HG03108 (cell line): ENCODE results near the gene CACNA2D4.

Source experiments
- ATAC-seq: cut with Tn5 transposase; IDR thresholded peaks from one replicate; pipeline ENCODE4 v1.9.1; 2021; ENCODE audit warnings: moderate library complexity; ENCODE audit not compliant: unreplicated experiment

CACNA2D4 gene

DNA sequence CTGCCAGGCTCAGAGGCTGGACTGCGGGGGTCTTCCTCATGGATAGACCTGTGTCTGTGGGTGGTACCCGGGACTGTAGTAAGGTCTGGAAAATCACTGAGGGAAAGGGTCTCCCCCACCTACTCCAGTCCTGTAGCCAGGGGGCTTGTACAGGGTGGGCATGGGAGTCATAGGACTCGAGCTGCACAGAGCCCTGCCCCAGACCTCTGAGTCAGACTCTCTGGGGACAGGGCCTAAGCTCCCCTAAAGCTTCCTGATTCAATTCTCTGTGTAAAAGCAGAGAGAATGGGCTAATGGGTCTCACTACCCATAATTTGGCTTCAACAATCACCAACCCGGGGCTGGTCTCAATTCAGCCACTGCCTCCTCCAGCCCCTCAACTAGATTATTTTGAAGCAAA, 71.0 kb downstream of the CACNA2D4 start:
- ATAC-seq = no peak

DNA sequence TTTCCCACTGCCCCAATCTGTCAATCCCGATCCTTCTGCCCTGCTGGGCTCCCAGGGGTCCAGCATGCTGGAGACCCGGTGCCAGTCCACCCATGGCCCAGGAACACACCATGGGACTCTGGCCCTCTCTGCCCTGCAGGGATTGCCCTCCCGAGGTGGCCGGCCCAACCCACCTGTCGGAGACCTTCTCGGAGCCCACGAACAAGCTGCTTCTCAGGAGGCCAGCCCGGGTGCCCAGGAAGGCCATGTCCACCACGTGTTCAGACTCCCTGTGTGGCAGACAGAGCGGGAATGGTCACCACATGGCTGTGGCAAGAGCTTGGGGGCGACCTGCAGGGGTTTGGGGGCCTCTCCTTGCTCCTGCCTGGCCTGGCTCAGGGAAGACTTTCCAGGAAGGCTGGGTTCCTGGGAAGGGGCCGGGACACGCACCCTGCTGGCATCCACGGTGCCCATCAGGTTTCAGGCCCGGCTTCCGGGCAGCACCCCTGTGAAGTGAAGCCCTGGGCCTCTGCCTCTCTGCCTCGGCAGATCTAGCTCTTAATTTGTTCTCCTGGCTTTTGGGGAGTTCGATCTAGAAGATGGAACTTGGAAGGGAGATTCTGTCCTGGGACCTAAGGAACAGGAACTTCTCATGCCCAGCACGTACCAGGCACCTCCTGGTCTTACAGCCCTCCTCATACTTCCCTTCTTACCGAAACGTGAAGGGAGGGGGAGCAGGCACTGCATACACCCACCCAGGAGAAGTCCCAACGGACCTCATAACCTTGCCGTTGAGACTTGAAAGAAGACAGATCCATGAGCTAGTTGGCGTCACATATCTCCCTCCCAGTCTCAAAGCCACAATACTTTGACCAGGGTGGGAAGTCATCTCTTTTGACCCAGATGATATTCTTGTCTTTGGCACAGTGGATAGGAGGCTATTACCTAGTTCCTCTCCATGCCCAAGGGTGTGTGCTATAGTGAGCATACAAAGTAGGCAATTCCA, 71.7 kb downstream of the CACNA2D4 start:
- ATAC-seq = no peak

DNA sequence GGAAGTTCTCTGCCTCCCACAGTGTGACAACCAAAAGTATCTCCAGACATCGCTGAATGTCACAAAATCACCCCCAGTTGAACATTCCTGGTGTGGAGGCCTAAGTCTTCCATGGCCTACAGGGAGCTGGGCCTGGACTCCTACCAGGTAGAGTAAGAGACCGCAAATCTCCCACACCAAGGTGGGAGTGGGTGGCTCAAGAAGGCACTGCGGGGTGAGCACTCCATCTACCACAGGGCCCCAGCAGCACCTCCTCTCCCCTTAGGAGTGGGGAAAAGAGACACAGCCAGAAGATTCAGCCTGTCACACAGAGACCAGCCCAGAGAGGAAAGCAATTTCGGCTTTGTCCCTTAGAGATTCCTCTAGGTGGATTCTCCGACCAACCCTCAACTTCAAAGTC, 72.6 kb downstream of the CACNA2D4 start:
- no peak for ATAC-seq

DNA sequence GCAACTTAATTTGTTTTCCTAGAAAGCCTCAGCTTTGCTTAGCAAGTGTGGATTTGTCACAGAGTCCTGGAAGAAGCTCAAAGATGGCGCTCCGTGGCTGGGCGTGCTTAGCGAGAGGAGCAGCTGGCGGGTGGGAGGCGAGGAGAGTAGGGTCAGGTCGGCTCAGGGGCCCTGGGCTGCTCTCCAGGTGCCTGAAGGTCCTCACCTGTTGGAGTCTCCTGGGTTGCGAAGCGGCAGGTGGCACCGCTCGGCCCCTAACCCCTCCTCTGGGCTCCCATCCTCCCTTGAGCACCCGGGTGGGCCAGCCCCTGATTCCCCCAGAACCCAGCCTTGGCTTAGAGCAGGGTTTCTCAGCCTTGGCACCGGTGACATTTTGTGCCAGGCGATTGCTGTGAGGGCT, 73.0 kb downstream of the CACNA2D4 start:
- no peak for ATAC-seq

DNA sequence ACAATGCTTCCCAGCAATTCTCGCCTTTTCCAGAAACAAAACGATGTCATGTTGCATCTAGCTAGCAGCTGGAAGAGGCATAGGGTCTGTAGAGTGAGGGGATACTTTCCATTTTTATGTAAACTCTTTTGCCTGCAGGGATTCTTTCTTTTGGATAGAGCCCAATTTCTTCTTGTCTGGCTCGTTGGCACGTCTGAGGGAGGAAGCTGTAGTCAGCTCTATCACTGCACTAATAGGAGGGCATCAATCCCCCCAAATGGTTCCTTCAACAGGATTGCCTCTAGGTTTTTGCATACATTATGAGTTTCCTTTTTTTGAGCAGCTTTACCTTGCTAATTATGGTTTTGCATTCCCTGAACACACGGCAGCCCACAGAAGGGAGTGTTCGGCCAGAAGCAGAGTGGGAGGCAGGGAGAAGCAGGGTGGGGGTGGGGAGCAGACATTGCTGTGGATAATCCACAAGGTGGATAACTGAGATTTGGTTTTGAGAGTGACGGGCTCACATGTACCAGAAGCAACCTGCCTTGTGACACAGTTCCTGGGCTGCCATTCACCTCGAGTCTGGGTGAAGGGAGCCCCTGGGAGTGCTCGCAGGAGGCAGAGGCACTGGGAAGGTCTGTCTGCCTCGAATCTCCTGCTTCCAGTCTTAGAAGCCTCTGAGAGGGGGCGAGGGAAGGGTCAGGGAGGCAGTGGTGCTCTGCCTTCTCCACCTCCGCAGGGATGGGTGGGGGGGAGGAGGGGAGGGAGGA, 73.6 kb downstream of the CACNA2D4 start:
- ATAC-seq = no peak

DNA sequence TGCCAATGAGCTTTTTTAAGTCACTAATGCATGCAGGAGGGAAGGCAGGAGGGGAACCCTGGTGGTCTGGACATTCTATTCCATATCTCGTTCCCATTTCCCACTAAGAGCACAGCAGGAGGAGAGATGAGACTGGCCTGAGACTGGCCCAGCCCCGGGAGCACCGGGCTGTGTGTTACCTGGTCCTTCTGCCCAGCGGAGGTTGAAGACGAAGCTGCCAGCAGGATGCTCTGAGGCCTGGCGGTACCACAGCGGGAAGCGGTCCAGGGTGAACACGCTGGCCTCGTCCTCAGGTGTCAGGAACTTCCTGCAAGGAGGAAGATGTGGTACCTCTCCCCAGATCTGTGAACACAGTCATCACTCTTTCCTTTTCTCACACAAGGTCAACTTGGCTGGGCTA, 74.2 kb downstream of the CACNA2D4 start:
- ATAC-seq = no peak

DNA sequence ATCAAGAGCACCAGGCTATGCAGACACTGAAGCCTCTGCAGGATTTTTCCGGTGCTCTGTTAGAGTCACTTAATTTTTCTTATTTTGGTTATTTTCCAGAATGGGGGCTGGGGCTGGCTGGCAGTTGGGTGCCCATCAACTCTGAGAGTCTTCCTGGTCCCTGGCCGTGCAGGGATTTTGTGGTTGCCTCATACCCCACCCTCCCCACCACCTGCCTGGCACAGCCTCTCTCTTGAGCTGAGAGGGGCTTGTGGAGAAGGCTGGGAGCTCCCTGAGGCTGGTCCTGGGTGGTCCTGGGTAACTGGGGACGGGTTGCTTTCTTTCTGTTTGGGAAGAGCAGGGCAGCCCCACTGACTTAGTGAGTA, 74.8 kb downstream of the CACNA2D4 start:
- ATAC-seq = no peak

DNA sequence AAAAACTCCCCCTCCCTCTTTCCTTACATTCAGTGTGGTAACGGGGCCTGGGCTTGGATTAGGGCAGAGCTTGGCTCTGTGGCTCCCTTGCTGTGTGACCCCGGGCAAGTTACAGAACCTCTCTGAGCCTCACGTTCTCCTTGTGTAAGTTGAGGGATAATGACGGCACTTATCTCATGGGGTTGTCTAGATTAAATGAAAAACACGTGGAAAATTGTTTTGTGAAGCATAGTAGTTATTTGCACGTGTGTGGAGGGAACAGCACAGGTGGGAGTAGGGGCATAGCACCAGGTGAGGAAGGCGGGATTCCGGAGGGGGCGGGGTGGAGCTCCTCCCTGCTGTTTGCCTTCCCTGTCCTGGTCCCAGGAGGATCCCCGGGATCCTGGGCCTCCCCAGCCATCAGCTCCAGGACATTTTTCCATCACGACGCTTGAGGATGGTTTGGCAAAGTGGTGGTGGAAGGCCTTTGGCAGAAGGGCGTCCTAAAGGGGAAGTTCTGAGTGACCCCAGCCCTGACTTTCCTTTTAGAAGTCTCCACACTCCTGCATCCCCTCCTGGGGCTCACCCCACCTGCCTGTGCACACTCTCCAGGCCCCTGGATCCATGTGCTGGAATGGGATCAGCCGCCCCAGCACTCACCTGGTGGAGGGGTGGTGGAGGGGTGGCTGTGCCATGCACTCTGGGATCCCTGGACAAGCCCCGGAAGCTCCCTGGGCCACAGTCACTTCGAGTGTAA, 75.4 kb downstream of the CACNA2D4 start:
- no peak for ATAC-seq

DNA sequence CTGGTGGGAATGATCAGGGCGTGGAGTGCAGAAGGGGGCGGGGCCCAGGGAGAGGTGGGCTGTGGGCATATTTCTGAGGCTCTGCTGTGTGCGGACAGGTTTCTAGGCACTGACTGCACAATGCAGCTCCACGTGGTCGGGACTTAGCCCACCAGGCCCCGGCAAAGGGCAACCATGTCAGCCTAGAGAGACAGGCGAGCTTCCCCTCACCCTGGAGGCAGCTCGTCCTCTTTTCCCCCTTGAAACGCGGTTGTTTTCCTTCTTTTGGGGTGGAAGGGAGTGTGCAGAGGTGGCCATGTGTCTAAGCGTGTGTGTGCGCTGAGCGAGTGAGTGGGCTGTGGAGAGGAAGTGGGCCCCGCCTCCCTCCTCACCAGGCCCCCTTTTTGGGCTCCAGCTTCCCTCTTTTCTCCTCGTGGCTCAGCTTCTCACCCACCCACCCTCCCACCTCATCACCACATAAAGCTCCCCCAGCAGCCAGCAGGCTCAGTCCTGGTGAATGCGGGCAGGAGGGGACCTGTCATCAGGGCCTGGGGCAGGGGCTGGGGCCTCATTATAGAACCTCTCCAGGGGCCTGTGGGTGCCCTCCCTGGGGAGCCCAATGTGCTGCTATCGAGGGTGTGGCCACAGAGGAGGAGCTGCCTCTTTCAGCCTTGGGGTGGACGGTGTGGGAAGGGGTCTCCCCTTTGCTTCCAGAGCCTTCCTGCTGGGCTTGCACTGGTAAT, 76.1 kb downstream of the CACNA2D4 start:
- no peak for ATAC-seq

DNA sequence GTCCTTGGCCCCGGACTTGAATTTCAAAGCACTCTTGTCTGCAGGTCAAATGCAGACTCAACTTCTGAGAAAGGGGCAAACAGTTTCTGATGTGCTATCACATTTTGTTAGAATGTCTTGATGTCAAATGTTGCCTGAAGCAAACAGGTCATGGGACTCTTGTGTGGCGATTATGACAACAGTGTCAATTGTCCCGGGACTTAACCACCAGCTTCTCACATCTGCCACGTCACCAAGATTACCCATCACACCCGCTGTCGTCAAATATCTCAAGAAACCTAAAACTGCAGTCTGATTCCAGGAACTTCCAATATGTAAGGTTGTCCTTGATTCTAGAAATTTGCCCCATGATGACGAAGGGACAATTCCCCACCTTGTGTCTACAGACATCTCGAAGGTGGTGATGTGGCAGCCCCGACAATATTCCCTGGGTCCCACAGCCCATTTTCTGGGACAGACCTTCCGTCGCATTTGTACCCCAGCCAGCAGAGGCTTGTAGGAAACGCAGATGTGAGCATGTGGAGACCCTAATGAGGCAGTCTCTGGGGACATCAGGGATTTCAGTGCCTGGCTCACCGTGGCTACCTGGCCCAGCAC, 76.8 kb downstream of the CACNA2D4 start:
- ATAC-seq = no peak

DNA sequence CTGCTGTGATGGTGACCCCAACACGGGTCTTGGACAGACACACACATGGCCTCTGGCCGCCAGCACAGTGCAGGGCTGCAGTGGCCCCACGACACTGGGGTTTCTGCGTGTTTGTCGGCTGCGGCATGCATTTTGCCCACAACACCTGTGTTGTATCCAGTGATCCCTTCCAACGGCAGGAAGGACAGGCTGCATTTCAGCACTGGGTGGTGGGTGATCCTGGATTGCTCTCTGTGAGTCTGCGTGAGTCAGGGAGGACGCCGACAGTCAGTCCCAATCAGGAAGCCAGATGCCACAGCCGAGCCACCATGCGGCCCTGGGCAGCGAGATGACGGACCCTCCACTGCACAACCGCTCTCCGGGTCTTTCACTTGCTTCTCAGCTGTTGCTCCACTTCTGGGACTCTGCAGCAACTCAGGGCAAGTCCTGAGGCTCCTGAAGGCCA, 77.4 kb downstream of the CACNA2D4 start:
- no peak for ATAC-seq

DNA sequence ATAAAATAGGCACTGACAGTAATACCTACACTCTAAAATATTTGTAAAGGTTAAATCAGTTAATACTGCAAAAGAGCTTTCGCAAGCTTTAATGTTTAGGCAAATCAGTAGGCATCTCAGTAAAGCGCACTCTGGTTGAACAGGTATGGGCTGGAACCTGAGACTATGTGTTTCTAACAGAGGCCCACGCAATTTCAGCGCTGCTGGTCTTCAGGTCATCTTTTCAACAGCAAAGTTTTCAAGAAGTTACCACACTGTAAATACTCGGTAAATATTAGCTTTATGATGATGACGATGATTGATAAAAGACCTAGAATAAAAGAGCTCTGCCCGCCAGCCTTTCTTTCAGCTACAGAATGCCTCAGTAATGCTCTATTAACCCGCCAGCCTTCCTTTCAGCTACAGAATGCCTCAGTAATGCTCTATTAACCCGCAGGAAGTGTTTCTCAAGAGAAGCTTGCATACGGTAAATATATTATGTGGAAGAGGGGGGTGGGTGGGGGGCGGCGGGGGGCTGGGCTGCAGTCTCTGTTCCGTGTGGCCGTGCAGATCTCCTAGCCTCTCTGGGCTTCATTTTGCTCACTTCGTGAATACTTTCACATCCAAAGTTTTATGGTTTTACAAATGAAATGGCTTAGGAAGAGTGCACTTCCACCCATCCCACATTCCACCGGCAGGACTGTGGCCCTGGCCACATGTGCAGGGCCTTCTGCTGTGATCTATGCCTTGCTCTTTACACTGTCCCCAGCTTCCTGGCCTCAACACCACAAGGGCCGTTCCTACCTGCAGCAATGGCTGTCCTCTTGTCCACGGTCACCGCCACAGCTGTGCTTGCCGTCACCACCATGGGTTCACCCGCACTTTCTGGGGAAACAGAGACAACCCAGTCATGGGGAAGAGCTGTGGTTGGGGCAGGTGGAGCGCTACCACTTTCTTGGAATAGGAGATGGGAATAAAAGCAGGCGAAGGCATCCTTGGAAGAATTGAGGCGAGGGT, 78.2 kb downstream of the CACNA2D4 start:
- ATAC-seq = no peak

DNA sequence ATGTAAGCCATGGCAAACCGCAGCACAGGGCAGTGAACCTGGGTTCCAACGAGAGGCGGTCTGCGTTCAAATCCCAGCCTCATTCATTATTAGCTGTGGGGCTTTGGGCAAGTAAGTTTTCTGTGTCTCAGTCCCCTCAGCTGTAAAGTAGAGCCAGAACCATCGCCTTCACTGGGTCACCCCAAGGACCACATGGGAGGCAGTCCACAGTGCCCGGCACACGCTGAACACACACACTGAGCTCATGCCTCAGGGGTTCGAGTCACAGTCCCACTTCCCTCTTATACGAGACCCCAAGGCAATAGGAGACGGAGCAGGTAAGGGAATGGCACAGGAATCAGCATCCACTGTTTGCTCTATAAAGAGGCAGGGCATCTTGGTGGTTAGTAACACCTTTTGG, 79.0 kb downstream of the CACNA2D4 start:
- no peak for ATAC-seq

DNA sequence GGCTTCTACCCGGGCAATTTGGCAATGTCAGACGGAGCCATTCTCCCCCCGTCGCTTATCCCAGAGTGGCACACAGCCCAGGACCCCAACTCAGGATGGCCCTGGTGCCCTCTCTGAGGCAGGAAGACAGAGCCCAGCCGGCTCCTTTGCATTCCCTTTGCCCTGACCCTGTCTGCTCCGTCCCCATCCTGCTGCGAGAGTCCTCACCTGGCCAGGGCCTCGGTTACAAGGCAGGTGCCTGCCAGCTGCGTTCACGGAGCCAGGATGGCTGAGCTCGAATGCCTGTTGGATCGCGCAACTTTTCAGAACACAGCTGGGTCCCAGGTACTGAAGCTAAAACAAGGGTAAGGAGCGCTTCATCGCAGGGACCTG, 79.5 kb downstream of the CACNA2D4 start:
- ATAC-seq = no peak

DNA sequence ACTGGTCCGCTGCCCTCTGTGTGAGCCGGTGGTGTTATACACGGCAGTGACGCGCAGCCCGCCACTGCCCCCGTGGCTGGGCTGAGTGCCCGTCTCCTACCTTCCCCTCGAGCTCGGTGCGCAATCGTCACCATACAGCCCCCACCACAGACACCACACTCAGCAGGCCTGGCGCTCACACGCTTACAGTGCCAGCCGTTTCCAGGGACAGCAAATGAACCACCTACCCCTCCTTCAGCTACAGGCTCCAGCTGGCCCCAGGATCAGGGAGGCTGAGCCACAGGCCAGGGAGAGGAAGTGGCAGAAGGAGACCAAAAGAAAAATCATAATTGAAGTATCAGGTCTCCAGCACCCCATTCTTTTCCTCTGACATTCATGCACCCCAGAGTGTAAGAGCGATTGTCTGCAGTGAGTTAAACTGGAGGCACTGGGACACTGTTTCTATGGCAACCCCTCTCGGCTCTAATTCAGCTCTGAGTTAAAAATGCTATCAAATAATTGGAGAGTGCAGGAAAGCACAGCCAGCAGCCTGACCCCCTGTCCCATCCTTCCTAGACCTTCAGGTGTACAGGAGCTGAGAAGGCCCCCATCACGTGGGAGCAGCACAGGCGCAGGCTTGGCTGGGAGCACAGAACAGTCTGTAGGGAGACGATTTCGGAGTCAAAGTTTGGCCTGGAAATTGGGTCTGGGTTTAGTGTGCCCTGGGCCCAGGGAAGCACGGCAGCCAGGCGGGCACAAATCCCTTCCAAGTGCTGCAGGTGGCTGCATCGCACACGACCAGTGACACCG, 80.1 kb downstream of the CACNA2D4 start:
- ATAC-seq = no peak

DNA sequence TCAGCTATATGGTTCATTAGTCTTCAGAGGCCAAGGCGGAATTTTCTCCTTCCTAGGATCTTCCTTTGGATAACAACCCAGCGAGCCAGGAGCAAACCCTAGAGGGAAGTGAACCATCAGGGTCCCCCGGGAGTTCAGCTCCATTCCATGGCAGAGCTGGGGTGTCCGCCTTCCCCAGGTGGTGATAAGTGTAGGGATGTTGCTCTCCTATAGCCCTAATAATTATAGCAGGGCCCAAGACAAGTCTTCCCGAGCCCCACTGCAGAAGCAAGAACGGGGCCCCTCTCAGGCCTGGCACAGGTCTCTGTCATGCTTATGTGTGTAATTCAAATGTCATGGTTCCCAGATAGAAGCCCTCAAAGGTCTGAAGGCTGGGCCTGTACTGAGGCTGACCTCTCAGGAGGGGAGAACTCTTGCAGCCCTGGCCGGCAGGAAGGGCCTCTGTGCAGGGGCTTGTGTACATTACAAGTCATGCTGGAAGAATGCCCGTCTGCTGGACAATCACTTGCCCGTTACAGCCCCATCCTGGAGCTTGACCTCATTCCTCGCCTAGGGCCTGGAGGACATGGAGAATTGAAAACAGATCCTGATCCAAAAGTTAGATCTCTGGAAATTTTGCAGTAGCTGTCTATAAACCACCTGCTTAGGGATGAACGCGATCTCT, 80.8 kb downstream of the CACNA2D4 start:
- no peak for ATAC-seq

DNA sequence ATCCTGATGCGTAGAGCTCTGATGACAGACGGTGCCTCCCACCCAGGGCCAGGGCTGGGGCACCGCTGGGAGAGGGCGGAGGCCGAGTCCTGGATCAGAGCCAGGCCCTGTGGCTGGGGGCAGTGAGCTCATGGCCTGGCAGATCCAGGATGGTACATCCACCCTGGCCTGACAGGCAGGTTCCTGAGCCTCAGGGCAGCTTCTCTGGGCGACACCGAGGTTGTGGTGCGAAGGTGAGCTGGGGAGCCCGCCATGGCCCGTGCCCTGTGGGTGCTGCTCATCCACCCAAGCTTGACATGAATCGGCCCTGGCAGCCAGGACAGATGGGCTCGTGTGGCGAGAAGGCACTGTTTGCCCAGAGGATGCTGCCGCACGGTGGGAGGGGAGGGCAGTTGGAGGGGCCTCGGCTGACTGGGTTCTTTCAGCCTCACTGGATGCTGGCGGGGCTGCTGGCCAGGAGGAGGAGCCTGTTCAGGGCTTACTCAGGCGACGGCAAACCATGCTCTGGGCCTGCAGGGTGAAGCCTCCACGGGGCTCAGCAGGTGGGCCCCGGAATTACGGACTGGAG, 81.5 kb downstream of the CACNA2D4 start:
- no peak for ATAC-seq
